ENCODE results near the gene ABHD16A. TPM values are rescaled to one million over a fixed set of nuclear protein-coding genes. Genes with fewer than 3 reads are reported as not detected.

The ABHD16A gene
- total RNA-seq, result 51.4 and 52.7 TPM in 2 replicates

- intact Hi-C loops (cut with micrococcal nuclease), result loop anchor here (1.0 to 2.0 kb wide), 2 partner anchors 31 to 38 kb away; partner anchors contain the start of gene GPANK1
- H3K27ac Mint-ChIP-seq, result peak within 1 kb of the TSS; percentile 98
- H3K36me3 Mint-ChIP-seq (ENCODE audit: low read depth), result peaks cover 8% of the 10 kb centered on the region
- H3K4me3 Mint-ChIP-seq (ENCODE audit: low read depth), result peak within 1 kb of the TSS; percentile 99
- no peaks in the 10 kb centered on the region for H3K27me3 Mint-ChIP-seq (ENCODE audit: low read depth)
- peak; percentile 96 for DNase-seq (ENCODE audit: low spot score)
- no peaks in the 10 kb centered on the region for H3K9me3 Mint-ChIP-seq
- peaks cover 20% of the 10 kb centered on the region for H3K4me1 Mint-ChIP-seq (ENCODE audit: low read depth)
These were observed at the start of gene ABHD16A for GRCh38 chr6:31702819-31703716. TSS of gene ABHD16A (minus strand) at chr6:31703324. CDS start at chr6:31703281, 43 bp downstream.

- Mint-ChIP-seq H3K27ac (peak overlapping the region; percentile 3), H3K9me3 (no peaks in the 10 kb centered on the region), H3K36me3 (ENCODE audit: low read depth) (peaks cover 23% of the 10 kb centered on the region), H3K4me3 (ENCODE audit: low read depth) (no peak overlapping the region), H3K4me1 (ENCODE audit: low read depth) (peaks cover 2% of the 10 kb centered on the region), H3K27me3 (ENCODE audit: low read depth) (no peaks in the 10 kb centered on the region)
- DNase-seq (ENCODE audit: low spot score), result no peak
- intact Hi-C loops (cut with micrococcal nuclease), result no loop called here
These were observed 49.7 kb upstream of the ABHD16A start for GRCh38 chr6:31752739-31753319.

- H3K27ac Mint-ChIP-seq, result no peak overlapping the region
- H3K4me1 Mint-ChIP-seq (ENCODE audit: low read depth), result peaks cover 2% of the 10 kb centered on the region
- H3K27me3 Mint-ChIP-seq (ENCODE audit: low read depth), result no peaks in the 10 kb centered on the region
- intact Hi-C loops (cut with micrococcal nuclease), result no loop called here
- H3K9me3 Mint-ChIP-seq, result no peaks in the 10 kb centered on the region
- DNase-seq (ENCODE audit: low spot score), result no peak
- H3K4me3 Mint-ChIP-seq (ENCODE audit: low read depth), result no peak overlapping the region
- peaks cover 28% of the 10 kb centered on the region for H3K36me3 Mint-ChIP-seq (ENCODE audit: low read depth)
These were observed 47.4 kb upstream of the ABHD16A start for GRCh38 chr6:31750411-31751022.

- DNase-seq (ENCODE audit: low spot score), result no peak
- Mint-ChIP-seq H3K27ac (peak overlapping the region; percentile 14), H3K27me3 (ENCODE audit: low read depth) (no peaks in the 10 kb centered on the region), H3K4me1 (ENCODE audit: low read depth) (peaks cover 2% of the 10 kb centered on the region), H3K9me3 (no peaks in the 10 kb centered on the region), H3K4me3 (ENCODE audit: low read depth) (no peak overlapping the region), H3K36me3 (ENCODE audit: low read depth) (peaks cover 34% of the 10 kb centered on the region)
- intact Hi-C loops (cut with micrococcal nuclease), result no loop called here
These were observed 46.3 kb upstream of the ABHD16A start for GRCh38 chr6:31749301-31750036.

GRCh38 chr6:31744422-31744821 lies 41.3 kb upstream of the ABHD16A start:
- intact Hi-C loops (cut with micrococcal nuclease), result no loop called here
- peaks cover 22% of the 10 kb centered on the region for H3K4me1 Mint-ChIP-seq (ENCODE audit: low read depth)
- H3K27ac Mint-ChIP-seq, result no peak overlapping the region
- no peak for DNase-seq (ENCODE audit: low spot score)
- H3K36me3 Mint-ChIP-seq (ENCODE audit: low read depth), result peaks cover 53% of the 10 kb centered on the region
- no peaks in the 10 kb centered on the region for H3K9me3 Mint-ChIP-seq
- H3K4me3 Mint-ChIP-seq (ENCODE audit: low read depth), result no peak overlapping the region
- H3K27me3 Mint-ChIP-seq (ENCODE audit: low read depth), result no peaks in the 10 kb centered on the region

- H3K36me3 Mint-ChIP-seq (ENCODE audit: low read depth), result peaks cover 46% of the 10 kb centered on the region
- peaks cover 36% of the 10 kb centered on the region for H3K4me1 Mint-ChIP-seq (ENCODE audit: low read depth)
These were observed 39.8 kb upstream of the ABHD16A start for GRCh38 chr6:31742894-31743293.

GRCh38 chr6:31741815-31742214 lies 38.7 kb upstream of the ABHD16A start:
- Mint-ChIP-seq H3K36me3 (ENCODE audit: low read depth) (peaks cover 38% of the 10 kb centered on the region), H3K4me3 (ENCODE audit: low read depth) (peak overlapping the region; percentile 65), H3K4me1 (ENCODE audit: low read depth) (peaks cover 45% of the 10 kb centered on the region), H3K27ac (no peak overlapping the region), H3K9me3 (no peaks in the 10 kb centered on the region), H3K27me3 (ENCODE audit: low read depth) (no peaks in the 10 kb centered on the region)
- intact Hi-C loops (cut with micrococcal nuclease), result no loop called here
- DNase-seq (ENCODE audit: low spot score), result no peak

More at GRCh38 chr6:31742894-31743293, 39.8 kb upstream of the ABHD16A start:
- Mint-ChIP-seq H3K4me3 (ENCODE audit: low read depth) (no peak overlapping the region), H3K9me3 (no peaks in the 10 kb centered on the region), H3K27ac (peak overlapping the region; percentile 21), H3K27me3 (ENCODE audit: low read depth) (no peaks in the 10 kb centered on the region)
- no peak for DNase-seq (ENCODE audit: low spot score)
- intact Hi-C loops (cut with micrococcal nuclease), result no loop called here

GRCh38 chr6:31740397-31741223 lies 37.5 kb upstream of the ABHD16A start:
- Mint-ChIP-seq H3K9me3 (no peaks in the 10 kb centered on the region), H3K36me3 (ENCODE audit: low read depth) (peaks cover 45% of the 10 kb centered on the region)
- intact Hi-C loops (cut with micrococcal nuclease), result no loop called here

GRCh38 chr6:31739639-31740396 lies 36.7 kb upstream of the ABHD16A start, which contains the start of gene MSH5:
TSS of gene MSH5 (plus strand) at chr6:31740005. CDS start at chr6:31740467, 462 bp downstream.
- Mint-ChIP-seq H3K9me3 (no peaks in the 10 kb centered on the region), H3K4me3 (ENCODE audit: low read depth) (peak within 1 kb of the TSS; percentile 95), H3K36me3 (ENCODE audit: low read depth) (peaks cover 46% of the 10 kb centered on the region), H3K4me1 (ENCODE audit: low read depth) (peaks cover 49% of the 10 kb centered on the region), H3K27me3 (ENCODE audit: low read depth) (no peaks in the 10 kb centered on the region), H3K27ac (peak within 1 kb of the TSS; percentile 90)
- intact Hi-C loops (cut with micrococcal nuclease), result loop anchor here (1.0 to 2.0 kb wide), 5 partner anchors 37 to 193 kb away; partner anchors contain the start of genes LY6G5C, NFKBIL1, PRRC2A and VARS1
- peak; percentile 97 for DNase-seq (ENCODE audit: low spot score)

More at GRCh38 chr6:31740397-31741223, 37.5 kb upstream of the ABHD16A start:
- no peak for DNase-seq (ENCODE audit: low spot score)
- H3K27ac Mint-ChIP-seq, result peak overlapping the region; percentile 90
- no peaks in the 10 kb centered on the region for H3K27me3 Mint-ChIP-seq (ENCODE audit: low read depth)
- peaks cover 49% of the 10 kb centered on the region for H3K4me1 Mint-ChIP-seq (ENCODE audit: low read depth)
- H3K4me3 Mint-ChIP-seq (ENCODE audit: low read depth), result peak overlapping the region; percentile 95

- peak overlapping the region; percentile 93 for H3K4me3 Mint-ChIP-seq (ENCODE audit: low read depth)
- H3K27me3 Mint-ChIP-seq (ENCODE audit: low read depth), result no peaks in the 10 kb centered on the region
- intact Hi-C loops (cut with micrococcal nuclease), result loop anchor here (1.0 to 2.0 kb wide), 8 partner anchors 8 to 117 kb away; partner anchors contain the start of genes LSM2, LY6G5C, PRRC2A and VARS1
- H3K9me3 Mint-ChIP-seq, result no peaks in the 10 kb centered on the region
- H3K4me1 Mint-ChIP-seq (ENCODE audit: low read depth), result peaks cover 58% of the 10 kb centered on the region
- peaks cover 58% of the 10 kb centered on the region for H3K36me3 Mint-ChIP-seq (ENCODE audit: low read depth)
- peak; percentile 67 for DNase-seq (ENCODE audit: low spot score)
- peak overlapping the region; percentile 91 for H3K27ac Mint-ChIP-seq
These were observed 35.2 kb upstream of the ABHD16A start for GRCh38 chr6:31737991-31738979.
